Ishikawa (cell line): Measurements from ENCODE around the gene DTWD2.

ENCODE experiments used
- CEBPB ChIP-seq: IDR thresholded peaks from 2 replicates; pipeline ENCODE4 v1.6.1; 2012
- CREB1 ChIP-seq: IDR thresholded peaks from 2 replicates; pipeline ENCODE4 v1.6.1; 2012; ENCODE audit warnings: low read depth
- EGR1 ChIP-seq: IDR thresholded peaks from 2 replicates; pipeline ENCODE4 v1.6.1; 2012
- EP300 ChIP-seq: IDR thresholded peaks from 2 replicates; pipeline ENCODE4 v1.6.1; 2012; ENCODE audit warnings: borderline replicate concordance
- FOXM1 ChIP-seq: IDR thresholded peaks from 2 replicates; pipeline ENCODE4 v1.6.1; 2012; ENCODE audit warnings: low read depth, borderline replicate concordance
- MAX ChIP-seq: IDR thresholded peaks from 2 replicates; pipeline ENCODE4 v1.6.1; 2012
- NFIC ChIP-seq: IDR thresholded peaks from 2 replicates; pipeline ENCODE4 v1.6.1; 2012
- RAD21 ChIP-seq: IDR thresholded peaks from 2 replicates; pipeline ENCODE4 v1.6.1; 2012; ENCODE audit warnings: low read depth
- REST ChIP-seq: IDR thresholded peaks from 2 replicates; pipeline ENCODE4 v1.6.1; 2012; ENCODE audit warnings: low read depth, mild to moderate bottlenecking
- TAF1 ChIP-seq: IDR thresholded peaks from 2 replicates; pipeline ENCODE4 v1.6.1; 2012; ENCODE audit warnings: low read depth, mild to moderate bottlenecking
- TCF12 ChIP-seq: IDR thresholded peaks from 2 replicates; pipeline ENCODE4 v1.6.1; 2012; ENCODE audit warnings: low read depth
- TEAD4 ChIP-seq: IDR thresholded peaks from 2 replicates; pipeline ENCODE4 v1.6.1; 2012
- USF1 ChIP-seq: IDR thresholded peaks from 2 replicates; pipeline ENCODE4 v1.6.1; 2012
- YY1 ChIP-seq: IDR thresholded peaks from 2 replicates; pipeline ENCODE4 v1.6.1; 2012; ENCODE audit warnings: low read depth
- ZBTB7A ChIP-seq: IDR thresholded peaks from 2 replicates; pipeline ENCODE4 v1.6.1; 2012; ENCODE audit warnings: low read depth

Gene DTWD2

GRCh38 chr5:118919016-118919415 is 69.3 kb downstream of the DTWD2 start:
- TF ChIP-seq USF1, result no peak
- no peak for TF ChIP-seq CEBPB
- no peak for TF ChIP-seq MAX
- no peak for TF ChIP-seq YY1
- TF ChIP-seq TEAD4, result no peak
- no peak for TF ChIP-seq TCF12
- TF ChIP-seq REST, result no peak
- TF ChIP-seq TAF1, result no peak
- no peak for TF ChIP-seq ZBTB7A
- TF ChIP-seq CREB1, result no peak
- TF ChIP-seq EGR1, result no peak
- no peak for TF ChIP-seq NFIC
- TF ChIP-seq FOXM1, result no peak

DNA sequence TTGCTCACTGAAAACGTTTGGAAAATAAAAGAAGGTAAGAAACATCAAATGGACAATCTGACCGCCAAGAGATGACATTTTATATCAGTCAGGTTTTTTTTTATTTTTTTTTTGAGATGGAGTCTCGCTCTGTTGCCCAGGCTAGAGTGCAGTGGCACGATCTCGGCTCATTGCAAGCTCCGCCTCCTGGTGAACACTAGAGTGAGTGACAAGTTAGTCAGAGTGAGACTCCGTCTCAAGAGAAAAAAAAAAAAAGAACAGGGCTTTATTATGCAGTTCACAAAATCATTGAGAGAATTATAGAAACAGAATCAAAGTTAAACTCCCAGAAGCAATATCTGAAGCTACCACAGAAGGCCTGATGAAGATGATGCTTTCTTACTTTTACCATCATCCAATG is 70.1 kb downstream of the DTWD2 start:
- TF ChIP-seq TAF1 (no peak), RAD21 (no peak), TEAD4 (no peak), FOXM1 (no peak), MAX (no peak), ZBTB7A (no peak), REST (no peak), TCF12 (no peak), NFIC (no peak), CREB1 (no peak), YY1 (no peak), EGR1 (no peak), EP300 (no peak), USF1 (no peak), CEBPB (no peak)

GRCh38 chr5:118906947-118907346 is 81.4 kb downstream of the DTWD2 start:
- TF ChIP-seq USF1, result no peak
- no peak for TF ChIP-seq NFIC
- no peak for TF ChIP-seq EP300
- no peak for TF ChIP-seq EGR1
- TF ChIP-seq MAX, result no peak
- TF ChIP-seq ZBTB7A, result no peak
- TF ChIP-seq REST, result no peak
- TF ChIP-seq TEAD4, result no peak
- no peak for TF ChIP-seq RAD21

DNA sequence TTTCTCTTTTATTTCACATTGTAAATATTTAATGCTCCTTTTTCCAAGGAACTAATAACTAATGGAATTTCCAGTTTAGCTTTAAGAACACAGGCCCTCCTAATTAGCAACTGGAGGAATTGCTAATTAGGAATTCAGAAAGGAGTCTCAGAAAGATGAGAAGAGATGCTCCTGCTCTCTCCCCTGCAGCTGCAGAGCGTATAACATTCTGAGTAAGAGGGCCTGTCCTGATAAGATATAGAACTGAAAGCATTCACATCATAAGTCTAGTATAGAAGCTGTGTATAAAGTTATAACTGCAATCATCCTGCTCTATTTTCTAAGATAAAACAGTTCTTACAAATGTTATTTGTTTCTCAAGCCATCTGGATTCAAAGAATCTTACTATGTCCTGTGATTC is 83.2 kb downstream of the DTWD2 start:
- TF ChIP-seq ZBTB7A (no peak), TAF1 (no peak), TEAD4 (no peak), CREB1 (no peak), RAD21 (no peak)
